ENCODE results near the gene COX20. TPM values are rescaled to one million over a fixed set of nuclear protein-coding genes. Genes with fewer than 3 reads are reported as not detected.

The COX20 gene
- polyA plus RNA-seq, 1 donor from 2014 or later = 169 TPM

- Histone ChIP-seq H4K20me1 (ENCODE audit: insufficient read depth) (peaks cover 28% of the 10 kb centered on the region), H3F3A (ENCODE audit: insufficient read depth, low read length, poor library complexity, severe bottlenecking) (peaks cover 10% of the 10 kb centered on the region), H3K79me2 (replicated peaks; ENCODE audit: insufficient read depth, low read length) (peaks cover 37% of the 10 kb centered on the region), H2AFZ (ENCODE audit: low read depth, low read length) (peak overlapping the region; percentile 70), H3K4me3 (ENCODE audit: low read length) (peak overlapping the region; percentile 97), H3K4me2 (ENCODE audit: low read length) (peak overlapping the region; percentile 97), H3K27ac (ENCODE audit: low read length) (peak overlapping the region; percentile 100), H3K36me3 (ENCODE audit: insufficient read depth, low read length) (no peaks in the 10 kb centered on the region), H3K9me2 (ENCODE audit: insufficient read depth, low read length) (no peaks in the 10 kb centered on the region), H3K9me3 (ENCODE audit: low read length) (no peaks in the 10 kb centered on the region), H3K27me3 (ENCODE audit: insufficient read depth, low read depth, low read length) (no peaks in the 10 kb centered on the region), H3K9ac (ENCODE audit: low read length) (peak overlapping the region; percentile 89)
- no peak for TF ChIP-seq EZH2 (IDR thresholded peaks at IDR 0.05; ENCODE audit: borderline replicate concordance, insufficient read depth, low read length, poor library complexity, severe bottlenecking)
Measured at GRCh38 chr1:244865028-244865371, 29.5 kb downstream of the COX20 start.

GRCh38 chr1:244865820-244866219 is 30.4 kb downstream of the COX20 start:
- Histone ChIP-seq H3F3A (ENCODE audit: insufficient read depth, low read length, poor library complexity, severe bottlenecking) (peaks cover 10% of the 10 kb centered on the region), H3K79me2 (replicated peaks; ENCODE audit: insufficient read depth, low read length) (peaks cover 28% of the 10 kb centered on the region), H3K4me3 (ENCODE audit: low read length) (peak overlapping the region; percentile 97), H3K27ac (ENCODE audit: low read length) (peak overlapping the region; percentile 100), H3K9me3 (ENCODE audit: low read length) (no peaks in the 10 kb centered on the region), H3K9ac (ENCODE audit: low read length) (peak overlapping the region; percentile 89), H4K20me1 (ENCODE audit: insufficient read depth) (peaks cover 20% of the 10 kb centered on the region), H3K4me2 (ENCODE audit: low read length) (peak overlapping the region; percentile 97), H3K36me3 (ENCODE audit: insufficient read depth, low read length) (no peaks in the 10 kb centered on the region), H3K9me2 (ENCODE audit: insufficient read depth, low read length) (no peaks in the 10 kb centered on the region), H3K27me3 (ENCODE audit: insufficient read depth, low read depth, low read length) (no peaks in the 10 kb centered on the region), H2AFZ (ENCODE audit: low read depth, low read length) (no peak overlapping the region)
- TF ChIP-seq EP300 (conservative IDR thresholded peaks at IDR 0.05; ENCODE audit: poor library complexity, severe bottlenecking) (no peak), TAF1 (IDR thresholded peaks at IDR 0.05; ENCODE audit: low read depth) (no peak), EZH2 (IDR thresholded peaks at IDR 0.05; ENCODE audit: borderline replicate concordance, insufficient read depth, low read length, poor library complexity, severe bottlenecking) (no peak), SMC3 (conservative IDR thresholded peaks at IDR 0.05; ENCODE audit: poor library complexity) (no peak), RAD21 (conservative IDR thresholded peaks at IDR 0.05) (no peak), MXI1 (conservative IDR thresholded peaks at IDR 0.05; ENCODE audit: poor library complexity, severe bottlenecking) (no peak)
- TF ChIP-seq, protein P1, sequence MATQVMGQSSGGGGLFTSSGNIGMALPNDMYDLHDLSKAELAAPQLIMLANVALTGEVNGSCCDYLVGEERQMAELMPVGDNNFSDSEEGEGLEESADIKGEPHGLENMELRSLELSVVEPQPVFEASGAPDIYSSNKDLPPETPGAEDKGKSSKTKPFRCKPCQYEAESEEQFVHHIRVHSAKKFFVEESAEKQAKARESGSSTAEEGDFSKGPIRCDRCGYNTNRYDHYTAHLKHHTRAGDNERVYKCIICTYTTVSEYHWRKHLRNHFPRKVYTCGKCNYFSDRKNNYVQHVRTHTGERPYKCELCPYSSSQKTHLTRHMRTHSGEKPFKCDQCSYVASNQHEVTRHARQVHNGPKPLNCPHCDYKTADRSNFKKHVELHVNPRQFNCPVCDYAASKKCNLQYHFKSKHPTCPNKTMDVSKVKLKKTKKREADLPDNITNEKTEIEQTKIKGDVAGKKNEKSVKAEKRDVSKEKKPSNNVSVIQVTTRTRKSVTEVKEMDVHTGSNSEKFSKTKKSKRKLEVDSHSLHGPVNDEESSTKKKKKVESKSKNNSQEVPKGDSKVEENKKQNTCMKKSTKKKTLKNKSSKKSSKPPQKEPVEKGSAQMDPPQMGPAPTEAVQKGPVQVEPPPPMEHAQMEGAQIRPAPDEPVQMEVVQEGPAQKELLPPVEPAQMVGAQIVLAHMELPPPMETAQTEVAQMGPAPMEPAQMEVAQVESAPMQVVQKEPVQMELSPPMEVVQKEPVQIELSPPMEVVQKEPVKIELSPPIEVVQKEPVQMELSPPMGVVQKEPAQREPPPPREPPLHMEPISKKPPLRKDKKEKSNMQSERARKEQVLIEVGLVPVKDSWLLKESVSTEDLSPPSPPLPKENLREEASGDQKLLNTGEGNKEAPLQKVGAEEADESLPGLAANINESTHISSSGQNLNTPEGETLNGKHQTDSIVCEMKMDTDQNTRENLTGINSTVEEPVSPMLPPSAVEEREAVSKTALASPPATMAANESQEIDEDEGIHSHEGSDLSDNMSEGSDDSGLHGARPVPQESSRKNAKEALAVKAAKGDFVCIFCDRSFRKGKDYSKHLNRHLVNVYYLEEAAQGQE (IDR thresholded peaks at IDR 0.05; ENCODE audit: borderline replicate concordance) = no peak

DNA sequence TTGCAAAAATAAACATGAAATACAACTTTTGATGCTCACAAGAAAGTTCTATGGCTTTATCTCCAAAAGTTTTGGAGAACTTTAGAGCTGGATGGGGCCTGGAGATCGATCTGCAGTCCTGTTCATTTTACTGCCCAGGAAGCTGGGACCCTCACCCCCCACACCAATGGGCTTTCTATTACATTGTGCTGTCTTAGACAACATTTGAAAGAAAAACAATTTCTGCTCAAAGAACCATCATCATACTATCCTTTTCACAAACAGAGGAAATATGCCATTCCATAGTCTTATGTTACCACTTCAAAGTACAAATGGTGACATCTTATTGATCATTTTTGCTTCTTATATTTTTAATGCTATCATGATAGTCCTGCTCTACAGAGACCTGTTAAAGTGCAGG is 30.9 kb downstream of the COX20 start:
- H3K9ac ChIP-seq (ENCODE audit: low read length) = no peak overlapping the region
- no peaks in the 10 kb centered on the region for H3K27me3 ChIP-seq (ENCODE audit: insufficient read depth, low read depth, low read length)
- peaks cover 15% of the 10 kb centered on the region for H4K20me1 ChIP-seq (ENCODE audit: insufficient read depth)
- peaks cover 23% of the 10 kb centered on the region for H3K79me2 ChIP-seq (replicated peaks; ENCODE audit: insufficient read depth, low read length)
- no peaks in the 10 kb centered on the region for H3K9me3 ChIP-seq (ENCODE audit: low read length)
- no peak overlapping the region for H3K4me3 ChIP-seq (ENCODE audit: low read length)
- H3F3A ChIP-seq (ENCODE audit: insufficient read depth, low read length, poor library complexity, severe bottlenecking) = peaks cover 10% of the 10 kb centered on the region
- H2AFZ ChIP-seq (ENCODE audit: low read depth, low read length) = no peak overlapping the region
- TF ChIP-seq MXI1 (conservative IDR thresholded peaks at IDR 0.05; ENCODE audit: poor library complexity, severe bottlenecking) (no peak), SMC3 (conservative IDR thresholded peaks at IDR 0.05; ENCODE audit: poor library complexity) (no peak), POLR2AphosphoS5 (IDR thresholded peaks at IDR 0.05) (no peak), EP300 (conservative IDR thresholded peaks at IDR 0.05; ENCODE audit: poor library complexity, severe bottlenecking) (no peak), RAD21 (conservative IDR thresholded peaks at IDR 0.05) (no peak), EZH2 (IDR thresholded peaks at IDR 0.05; ENCODE audit: borderline replicate concordance, insufficient read depth, low read length, poor library complexity, severe bottlenecking) (no peak), TAF1 (IDR thresholded peaks at IDR 0.05; ENCODE audit: low read depth) (no peak), CTCF (IDR thresholded peaks at IDR 0.05; ENCODE audit: poor library complexity, severe bottlenecking) (no peak)
- TF ChIP-seq, protein P1 (IDR thresholded peaks at IDR 0.05; ENCODE audit: borderline replicate concordance) = no peak
- no peaks in the 10 kb centered on the region for H3K36me3 ChIP-seq (ENCODE audit: insufficient read depth, low read length)
- no peak overlapping the region for H3K27ac ChIP-seq (ENCODE audit: low read length)
- no peak overlapping the region for H3K4me2 ChIP-seq (ENCODE audit: low read length)
- no peaks in the 10 kb centered on the region for H3K9me2 ChIP-seq (ENCODE audit: insufficient read depth, low read length)
